OCI-LY7 (cell line): ENCODE measurements around the gene SLC41A3. TPM values are rescaled to one million over a fixed set of nuclear protein-coding genes. Genes with fewer than 3 reads are reported as not detected.

Source experiments
- BruUV-seq: library from RNA; stranded (reverse); fragments of 400-500 nt; replicated peaks from 2 replicates; lab custom pipeline; 2021; lab: Mats Ljungman, UMichigan
- CTCF ChIA-PET: fragments of 300-600 bp; sonication (Branson Sonifier 250); formaldehyde crosslinking; loops from one replicate; lab custom pipeline; 2022; ENCODE audit warnings: antibody characterized with exemption; ENCODE audit not compliant: unreplicated experiment; lab: Charles Lee
- POLR2A ChIA-PET: fragments of 300-600 bp; sonication (Branson Sonifier 250); formaldehyde crosslinking; loops from one replicate; lab custom pipeline; 2022; ENCODE audit warnings: antibody characterized with exemption; lab: Charles Lee
- DNase-seq: peaks from one replicate; pipeline ENCODE4 v3.0.0-alpha.2; 2015; ENCODE audit warnings: low spot score
- H2AFZ ChIP-seq: fragments of 200-600 bp; sonication (generic), shearing (Covaris generic); 2 replicates; pipeline ENCODE4 v1.6.1; 2014; ENCODE audit warnings: mild to moderate bottlenecking, antibody characterized with exemption, low read length, moderate library complexity
- H3K27ac ChIP-seq: fragments of 200-600 bp; sonication (generic); 2 replicates; pipeline ENCODE4 v1.5.1; 2014; ENCODE audit warnings: mixed run types, low read depth, mild to moderate bottlenecking, moderate library complexity, low read length, inconsistent platforms; ENCODE audit not compliant: poor library complexity, severe bottlenecking
- H3K36me3 ChIP-seq: fragments of 200-600 bp; sonication (generic); 2 replicates; pipeline ENCODE4 v1.6.1; 2014; ENCODE audit warnings: mild to moderate bottlenecking, antibody characterized with exemption, low read length, moderate library complexity, mixed read lengths; ENCODE audit not compliant: insufficient read depth
- H3K4me1 ChIP-seq: fragments of 200-600 bp; sonication (generic); 2 replicates; pipeline ENCODE4 v1.5.1; 2014; ENCODE audit warnings: mild to moderate bottlenecking, low read length; ENCODE audit not compliant: insufficient read depth, poor library complexity, severe bottlenecking
- H3K4me2 ChIP-seq: fragments of 200-600 bp; sonication (generic); 2 replicates; pipeline ENCODE4 v1.6.1; 2014; ENCODE audit warnings: mild to moderate bottlenecking, low read length
- H3K4me3 ChIP-seq: fragments of 200-600 bp; sonication (generic); 2 replicates; pipeline ENCODE4 v1.5.1; 2014; ENCODE audit warnings: mild to moderate bottlenecking, low read depth, low read length; ENCODE audit not compliant: poor library complexity, severe bottlenecking
- H3K79me2 ChIP-seq: fragments of 200-600 bp; sonication (generic); 2 replicates; pipeline ENCODE4 v1.6.1; 2016; ENCODE audit warnings: low read depth, mild to moderate bottlenecking, low read length, moderate library complexity, mixed read lengths; ENCODE audit not compliant: insufficient read depth
- H3K9me2 ChIP-seq: fragments of 200-600 bp; sonication (generic); 2 replicates; pipeline ENCODE4 v1.6.1; 2016; ENCODE audit warnings: mild to moderate bottlenecking, low read length, mixed read lengths; ENCODE audit not compliant: insufficient read depth
- H3K9me3 ChIP-seq: fragments of 200-600 bp; sonication (generic); 2 replicates; pipeline ENCODE4 v1.6.1; 2014; ENCODE audit warnings: mild to moderate bottlenecking, mixed run types, low read length, mixed read lengths
- H4K20me1 ChIP-seq: fragments of 200-600 bp; sonication (generic); 2 replicates; pipeline ENCODE4 v1.6.1; 2014; ENCODE audit warnings: mild to moderate bottlenecking, antibody characterized with exemption, low read length, moderate library complexity, mixed read lengths; ENCODE audit not compliant: insufficient read depth
- EZH2phosphoT487 ChIP-seq: fragments of 200-600 bp; sonication (generic); IDR thresholded peaks from 2 replicates; pipeline ENCODE4 v1.6.1; 2018; ENCODE audit warnings: low read depth, borderline replicate concordance, mild to moderate bottlenecking, mixed run types, antibody characterized with exemption, low read length, moderate library complexity, mixed read lengths
- intact Hi-C: fragments of 100-400 bp; cut with micrococcal nuclease; formaldehyde crosslinking; loops from one replicate; pipeline ENCODE4 v1.10.0; 2022; ENCODE audit not compliant: unreplicated experiment
- total RNA-seq, 2 experiments: library from RNA; depleted of rRNA in 1 of 2; stranded (reverse); fragments of >200 nt in 1 of 2; shearing (Covaris generic) in 1 of 2; gene quantifications; 2 replicates each; pipeline ENCODE4 v1.2.3, GENCODE V29; 2014 to 2022
- TF ChIP-seq, protein P1 (sequence below): fragments of 200-600 bp; sonication (generic); conservative IDR thresholded peaks from 2 replicates; pipeline ENCODE4 v1.5.1; 2014; ENCODE audit warnings: mild to moderate bottlenecking, antibody characterized with exemption, low read length, moderate library complexity, mixed read lengths

Gene SLC41A3
- total RNA-seq, 2 experiments from 2014 or later, result 31.9 to 35.9 TPM

DNA sequence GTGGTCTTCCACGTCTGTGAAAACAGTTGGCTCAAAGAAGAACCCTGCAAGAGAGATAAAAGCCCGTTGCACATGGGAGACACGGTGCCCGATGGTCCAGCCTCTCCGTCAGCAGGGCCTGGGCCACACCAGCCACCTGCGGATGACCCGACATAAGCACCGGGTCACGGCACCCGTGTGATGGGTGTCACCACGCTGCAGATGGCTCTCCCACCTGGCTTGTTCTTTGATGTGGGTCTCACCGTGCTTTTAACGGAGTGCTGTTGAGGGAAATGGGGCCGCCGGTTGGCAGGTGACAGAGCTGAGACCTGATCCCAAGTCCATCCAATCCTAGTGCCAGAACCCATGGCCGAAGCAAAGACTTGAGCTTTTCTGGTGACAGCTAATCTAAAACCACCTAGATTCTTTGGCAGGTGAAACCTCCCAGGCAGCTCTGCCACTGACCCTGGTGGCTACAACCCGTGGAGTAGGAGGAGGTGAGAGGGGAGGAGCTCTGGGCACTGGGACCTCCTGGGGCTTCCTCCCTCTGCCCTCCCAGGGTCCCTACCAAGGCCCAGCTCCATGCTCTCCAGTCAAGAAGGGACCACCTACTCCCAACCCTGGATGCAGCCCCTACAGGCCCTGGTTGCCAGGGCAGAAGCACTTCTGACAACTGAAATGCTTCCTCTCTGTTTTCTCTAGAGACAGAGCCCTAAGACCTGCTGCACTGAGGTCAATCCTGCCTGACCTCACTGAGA is 23.4 kb upstream of the SLC41A3 start:
- intact Hi-C loops, result no loop called here
- no peaks in the 10 kb centered on the region for H3K36me3 ChIP-seq
- H3K4me1 ChIP-seq, result no peaks in the 10 kb centered on the region
- no peak overlapping the region for H3K27ac ChIP-seq
- no TSS peak for BruUV-seq
- no peaks in the 10 kb centered on the region for H3K9me3 ChIP-seq
- TF ChIP-seq, protein P1, sequence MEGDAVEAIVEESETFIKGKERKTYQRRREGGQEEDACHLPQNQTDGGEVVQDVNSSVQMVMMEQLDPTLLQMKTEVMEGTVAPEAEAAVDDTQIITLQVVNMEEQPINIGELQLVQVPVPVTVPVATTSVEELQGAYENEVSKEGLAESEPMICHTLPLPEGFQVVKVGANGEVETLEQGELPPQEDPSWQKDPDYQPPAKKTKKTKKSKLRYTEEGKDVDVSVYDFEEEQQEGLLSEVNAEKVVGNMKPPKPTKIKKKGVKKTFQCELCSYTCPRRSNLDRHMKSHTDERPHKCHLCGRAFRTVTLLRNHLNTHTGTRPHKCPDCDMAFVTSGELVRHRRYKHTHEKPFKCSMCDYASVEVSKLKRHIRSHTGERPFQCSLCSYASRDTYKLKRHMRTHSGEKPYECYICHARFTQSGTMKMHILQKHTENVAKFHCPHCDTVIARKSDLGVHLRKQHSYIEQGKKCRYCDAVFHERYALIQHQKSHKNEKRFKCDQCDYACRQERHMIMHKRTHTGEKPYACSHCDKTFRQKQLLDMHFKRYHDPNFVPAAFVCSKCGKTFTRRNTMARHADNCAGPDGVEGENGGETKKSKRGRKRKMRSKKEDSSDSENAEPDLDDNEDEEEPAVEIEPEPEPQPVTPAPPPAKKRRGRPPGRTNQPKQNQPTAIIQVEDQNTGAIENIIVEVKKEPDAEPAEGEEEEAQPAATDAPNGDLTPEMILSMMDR, result no peak
- no peak for TF ChIP-seq EZH2phosphoT487
- H3K9me2 ChIP-seq, result no peaks in the 10 kb centered on the region
- no peak overlapping the region for H2AFZ ChIP-seq
- ChIA-PET POLR2A (no interaction called here), CTCF (no interaction called here)
- no peak overlapping the region for H3K4me2 ChIP-seq
- no peaks in the 10 kb centered on the region for H3K79me2 ChIP-seq
- no peak overlapping the region for H3K4me3 ChIP-seq
- DNase-seq, result no peak
- no peaks in the 10 kb centered on the region for H4K20me1 ChIP-seq

DNA sequence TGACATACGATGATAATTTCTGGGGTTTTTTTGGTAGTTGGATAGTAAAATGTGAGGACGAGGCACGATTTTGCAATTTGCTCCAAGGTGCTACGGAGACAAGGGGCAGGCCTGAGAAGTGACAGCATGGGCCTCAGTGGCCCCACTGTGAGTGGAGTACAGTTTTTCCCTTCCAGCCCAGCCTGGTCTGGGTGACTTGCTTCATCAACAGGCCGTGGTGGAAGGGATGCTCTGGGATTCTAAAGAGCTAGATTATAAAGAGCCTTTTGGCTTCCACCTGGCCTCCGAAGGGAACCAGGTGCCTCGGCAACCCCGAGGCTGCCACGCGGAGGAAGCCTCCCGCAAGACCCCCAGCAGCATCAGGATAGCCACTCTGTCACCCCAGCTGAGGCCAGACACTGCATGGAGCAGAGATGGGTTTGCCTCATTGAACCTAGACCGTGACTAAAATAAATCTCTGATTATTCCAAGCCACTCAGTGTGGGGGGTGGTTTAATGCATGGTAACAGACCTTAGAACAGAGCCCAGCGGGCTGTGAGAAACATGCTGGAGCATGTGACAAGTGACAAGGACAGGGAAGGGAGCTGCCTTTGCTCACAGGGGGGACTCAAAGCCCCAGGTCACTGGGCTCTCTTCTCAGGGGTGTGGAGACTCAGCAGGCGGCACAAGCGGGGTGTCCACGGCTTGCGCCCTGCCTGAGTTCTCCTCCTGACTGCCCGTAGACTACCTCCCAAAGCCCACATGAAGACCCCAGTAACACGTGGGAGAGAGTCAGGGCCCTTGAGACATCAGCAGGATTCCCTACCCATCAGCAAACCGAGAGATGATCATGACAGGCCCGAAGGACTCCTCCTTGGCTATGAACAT is 22.6 kb upstream of the SLC41A3 start:
- Histone ChIP-seq H3K27ac (no peak overlapping the region), H3K9me2 (no peaks in the 10 kb centered on the region), H2AFZ (no peak overlapping the region), H3K4me2 (no peak overlapping the region), H4K20me1 (no peaks in the 10 kb centered on the region), H3K4me3 (no peak overlapping the region), H3K36me3 (no peaks in the 10 kb centered on the region), H3K4me1 (no peaks in the 10 kb centered on the region), H3K9me3 (no peaks in the 10 kb centered on the region), H3K79me2 (no peaks in the 10 kb centered on the region)
- intact Hi-C loops, result no loop called here
- TF ChIP-seq EZH2phosphoT487, result no peak
- TF ChIP-seq, protein P1, result no peak
- ChIA-PET POLR2A (no interaction called here), CTCF (no interaction called here)
- no peak for DNase-seq
- no TSS peak for BruUV-seq
